SK-N-SH (cell line): ENCODE results near the gene ARHGAP6. TPM values are rescaled to one million over a fixed set of nuclear protein-coding genes. Genes with fewer than 3 reads are reported as not detected.

ENCODE experiments used
- CTCF ChIA-PET: fragments of 300-600, 350-600 bp; formaldehyde crosslinking; extraction: SDS; loops from one replicate; lab custom pipeline; 2021; lab: Yijun Ruan, JAX
- POLR2A ChIA-PET: fragments of 350-600 bp; sonication (Branson Sonifier 250); formaldehyde crosslinking; extraction: SDS; loops from one replicate; lab custom pipeline; 2020; ENCODE audit warnings: antibody characterized with exemption, inconsistent platforms; lab: Yijun Ruan, JAX
- DNase-seq: peaks from one replicate; pipeline ENCODE4 v3.0.0; 2012
- H2AFZ ChIP-seq: fragments of 200-600 bp; sonication (generic); 2 replicates; pipeline ENCODE4 v1.8.1; 2016; ENCODE audit warnings: antibody characterized with exemption, mild to moderate bottlenecking, low read depth
- H3F3A ChIP-seq: fragments of 200-600 bp; sonication (generic); replicated peaks from 2 replicates; pipeline ENCODE3; 2016; ENCODE audit warnings: antibody characterized with exemption, mild to moderate bottlenecking; ENCODE audit not compliant: insufficient read depth
- H3K27ac ChIP-seq, 2 experiments: fragments of 200-500 bp in 1 of 2; fragments of 200-600 bp in 1 of 2; sonication (Bioruptor generic) in 1 of 2; sonication (generic), shearing (Covaris generic) in 1 of 2; 2 replicates each; pipeline versions ENCODE4 v1.5.1 to v1.6.1; 2014 to 2016; ENCODE audit warnings: low read depth in 2 of 2, inconsistent platforms in 1 of 2, low read length in 1 of 2, mild to moderate bottlenecking in 1 of 2, mixed read lengths in 1 of 2
- H3K27me3 ChIP-seq: fragments of 200-600 bp; sonication (generic), shearing (Covaris generic); 2 replicates; pipeline ENCODE4 v1.6.1; 2016; ENCODE audit warnings: mixed run types; ENCODE audit not compliant: insufficient read depth
- H3K36me3 ChIP-seq, 2 experiments: fragments of 200-500 bp in 1 of 2; fragments of 200-600 bp in 1 of 2; sonication (Bioruptor generic) in 1 of 2; sonication (generic) in 1 of 2; replicated peaks in 1 of 2; 2 replicates each; pipeline versions ENCODE3 to v1.5.1; 2014 to 2016; ENCODE audit warnings: low read length in 1 of 2, mild to moderate bottlenecking in 1 of 2; ENCODE audit not compliant: insufficient read depth in 2 of 2, control insufficient read depth in 1 of 2
- H3K4me1 ChIP-seq, 2 experiments: fragments of 200-500 bp in 1 of 2; fragments of 200-600 bp in 1 of 2; sonication (Bioruptor generic) in 1 of 2; sonication (generic), shearing (Covaris generic) in 1 of 2; 2 replicates each; pipeline versions ENCODE4 v1.5.1 to v1.6.1; 2014 to 2016; ENCODE audit warnings: low read depth in 1 of 2, low read length in 1 of 2, mixed run types in 1 of 2; ENCODE audit not compliant: insufficient read depth in 2 of 2, control insufficient read depth in 1 of 2
- H3K4me2 ChIP-seq: fragments of 200-600 bp; sonication (generic), shearing (Covaris generic); 2 replicates; pipeline ENCODE4 v1.6.1; 2017; ENCODE audit warnings: mixed run types
- H3K4me3 ChIP-seq, 2 experiments: fragments of 200-500 bp in 1 of 2; fragments of 200-600 bp in 1 of 2; sonication (Bioruptor generic) in 1 of 2; sonication (generic), shearing (Covaris generic) in 1 of 2; 2 replicates each; pipeline versions ENCODE4 v1.5.1 to v1.8.1; 2014 to 2016; ENCODE audit warnings: low read depth in 2 of 2, inconsistent platforms in 1 of 2, low read length in 1 of 2, mild to moderate bottlenecking in 1 of 2, mixed read lengths in 1 of 2, moderate library complexity in 1 of 2
- H3K79me2 ChIP-seq: fragments of 200-600 bp; sonication (generic); 2 replicates; pipeline ENCODE4 v1.8.1; 2017; ENCODE audit warnings: mild to moderate bottlenecking; ENCODE audit not compliant: insufficient read depth
- H3K9ac ChIP-seq: fragments of 200-600 bp; sonication (generic); 2 replicates; pipeline ENCODE4 v1.6.1; 2017; ENCODE audit warnings: mixed run types
- H3K9me2 ChIP-seq: fragments of 200-600 bp; sonication (generic); 2 replicates; pipeline ENCODE4 v1.6.1; 2017; ENCODE audit warnings: mixed run types
- H3K9me3 ChIP-seq: fragments of 200-600 bp; sonication (generic); 2 replicates; pipeline ENCODE4 v1.6.1; 2017; ENCODE audit warnings: mixed run types, mild to moderate bottlenecking, moderate library complexity
- H4K20me1 ChIP-seq: fragments of 200-600 bp; sonication (generic); 2 replicates; pipeline ENCODE4 v1.6.1; 2017; ENCODE audit warnings: mild to moderate bottlenecking, mixed run types; ENCODE audit not compliant: insufficient read depth
- ELF1 ChIP-seq: IDR thresholded peaks from 2 replicates; pipeline ENCODE4 v1.4.0; 2012
- EP300 ChIP-seq, 2 experiments: IDR thresholded peaks; 2 replicates each; pipeline versions ENCODE4 v1.4.0 to v1.6.1; 2012; ENCODE audit warnings: borderline replicate concordance in 1 of 2, low read depth in 1 of 2, low read length in 1 of 2
- FOXM1 ChIP-seq: IDR thresholded peaks from 2 replicates; pipeline ENCODE4 v1.4.0; 2012; ENCODE audit warnings: low read depth, mild to moderate bottlenecking
- MEF2A ChIP-seq: IDR thresholded peaks from 2 replicates; pipeline ENCODE4 v1.4.0; 2012; ENCODE audit warnings: low read depth, borderline replicate concordance
- RAD21 ChIP-seq: IDR thresholded peaks from 2 replicates; pipeline ENCODE4 v1.6.1; 2012; ENCODE audit warnings: mild to moderate bottlenecking, low read length
- RFX5 ChIP-seq: IDR thresholded peaks from 2 replicates; pipeline ENCODE4 v1.6.1; 2012; ENCODE audit warnings: mild to moderate bottlenecking, improper control_type of control experiment, low read length
- SIN3A ChIP-seq: IDR thresholded peaks from 2 replicates; pipeline ENCODE4 v1.6.1; 2012; ENCODE audit warnings: low read depth, mild to moderate bottlenecking, low read length, moderate library complexity, borderline replicate concordance
- SMC3 ChIP-seq: IDR thresholded peaks from 2 replicates; pipeline ENCODE4 v1.6.1; 2012; ENCODE audit warnings: low read depth, low read length, improper control_type of control experiment
- TCF12 ChIP-seq: IDR thresholded peaks from 2 replicates; pipeline ENCODE4 v1.4.0; 2012
- YY1 ChIP-seq: IDR thresholded peaks from 2 replicates; pipeline ENCODE4 v1.4.0; 2012; ENCODE audit warnings: low read depth, mild to moderate bottlenecking
- WGBS: methylation state at CpG from one replicate; pipeline ENCODE4 v1.1.6; 2017; ENCODE audit warnings: low lambda C conversion rate; 5-methylcytosine and 5-hydroxymethylcytosine counted together
- polyA plus RNA-seq, 3 experiments: library from polyadenylated mRNA; depleted of rRNA; stranded (reverse); fragments of >200 nt; gene quantifications; 2 replicates each; pipeline ENCODE4 v1.2.3, GENCODE V29; 2012
- TF ChIP-seq, protein P1 (sequence below): IDR thresholded peaks from 2 replicates; pipeline ENCODE4 v1.4.0; 2012; ENCODE audit warnings: low read depth
- TF ChIP-seq, protein P2 (sequence below): IDR thresholded peaks from 2 replicates; pipeline ENCODE4 v1.6.1; 2012; ENCODE audit warnings: mild to moderate bottlenecking, low read depth, low read length, moderate library complexity
- TF ChIP-seq, protein P3 (sequence below): IDR thresholded peaks from 2 replicates; pipeline ENCODE4 v1.4.0; 2012; ENCODE audit warnings: low read depth, borderline replicate concordance
- TF ChIP-seq, protein P4 (sequence below): fragments of 150-350 bp; IDR thresholded peaks from 2 replicates; pipeline ENCODE4 v1.6.1; 2016; ENCODE audit warnings: mild to moderate bottlenecking, low read depth, low read length

Gene ARHGAP6
- polyA plus RNA-seq, 1 of the 3 experiments (the other 2 are of a cell fraction), result 0.16 TPM

DNA sequence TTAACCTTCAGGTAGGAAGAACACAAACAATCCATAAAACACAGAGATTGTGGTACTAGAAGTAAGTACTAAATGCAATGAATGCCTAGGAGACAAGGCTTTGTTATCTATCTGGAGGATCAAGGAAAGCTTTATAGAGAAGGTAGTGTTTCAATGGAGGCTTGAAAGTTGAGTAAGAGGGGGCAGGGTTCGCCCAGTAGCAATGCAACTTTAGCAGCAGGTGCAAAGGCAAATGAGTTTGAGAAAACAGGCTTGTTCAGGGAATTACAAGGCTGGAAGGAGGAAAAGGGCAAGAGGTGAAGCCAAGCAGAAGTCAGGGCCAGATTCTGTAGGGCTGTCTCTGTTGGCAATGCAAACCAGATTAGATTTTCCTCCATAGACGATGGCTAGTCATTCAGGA is 408.0 kb downstream of the ARHGAP6 start:
- no peaks in the 10 kb centered on the region for H3K4me1 ChIP-seq
- H3K4me2 ChIP-seq, result no peak overlapping the region
- no peak overlapping the region for H3K4me3 ChIP-seq
- no peak overlapping the region for H3K27ac ChIP-seq
- CTCF ChIA-PET, result no interaction called here
- H3K27me3 ChIP-seq, result no peaks in the 10 kb centered on the region
- no peaks in the 10 kb centered on the region for H3F3A ChIP-seq
- POLR2A ChIA-PET, result no interaction called here
- DNase-seq, result no peak
- H2AFZ ChIP-seq, result no peak overlapping the region
- no peaks in the 10 kb centered on the region for H3K9me3 ChIP-seq
- 29% methylated on average over 2 of the region's 2 CpGs for WGBS
- no peaks in the 10 kb centered on the region for H4K20me1 ChIP-seq
- H3K9me2 ChIP-seq, result no peaks in the 10 kb centered on the region
- H3K9ac ChIP-seq, result no peak overlapping the region
- no peaks in the 10 kb centered on the region for H3K36me3 ChIP-seq
- H3K79me2 ChIP-seq, result no peaks in the 10 kb centered on the region
- no peak for TF ChIP-seq SIN3A

DNA sequence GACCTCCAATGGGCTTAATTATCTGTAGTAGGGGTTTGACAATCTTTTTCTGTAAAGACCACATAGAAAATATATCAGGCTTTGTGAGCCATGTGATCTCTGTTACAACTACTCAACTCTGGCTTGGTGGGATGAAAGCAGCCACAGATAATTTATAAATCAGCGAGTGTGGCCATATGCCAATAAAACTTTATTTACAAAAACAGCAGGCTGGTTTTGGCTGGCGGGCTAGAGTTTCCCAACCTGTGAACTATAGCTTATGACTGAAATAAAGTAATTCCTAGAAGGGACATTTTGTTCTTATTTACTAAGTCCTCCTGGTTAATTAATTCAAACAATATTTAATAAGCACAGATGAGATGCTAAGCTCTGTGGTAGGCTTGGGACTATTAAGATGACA is 408.4 kb downstream of the ARHGAP6 start:
- Histone ChIP-seq H3K27ac (no peak overlapping the region), H3K4me3 (no peak overlapping the region), H3F3A (no peaks in the 10 kb centered on the region), H3K36me3 (no peaks in the 10 kb centered on the region), H3K27me3 (no peaks in the 10 kb centered on the region), H2AFZ (no peak overlapping the region), H4K20me1 (no peaks in the 10 kb centered on the region), H3K4me1 (no peaks in the 10 kb centered on the region), H3K9ac (no peak overlapping the region), H3K9me2 (no peaks in the 10 kb centered on the region), H3K79me2 (no peaks in the 10 kb centered on the region), H3K4me2 (no peak overlapping the region), H3K9me3 (no peaks in the 10 kb centered on the region)
- no peak for DNase-seq
- ChIA-PET POLR2A (no interaction called here), CTCF (interaction anchor here (0.9 kb wide), 1 partner anchor 22 kb away, joined by 3 read pairs; no protein-coding TSS in a partner anchor)
- TF ChIP-seq TCF12 (no peak), EP300 (IDR thresholded peaks at IDR 0.05; ENCODE audit: borderline replicate concordance in 1 of 2, low read depth in 1 of 2, low read length in 1 of 2) (no peak), MEF2A (no peak), SMC3 (no peak), FOXM1 (no peak), RAD21 (no peak), RFX5 (no peak), YY1 (no peak), ELF1 (no peak)
- TF ChIP-seq, protein P1, sequence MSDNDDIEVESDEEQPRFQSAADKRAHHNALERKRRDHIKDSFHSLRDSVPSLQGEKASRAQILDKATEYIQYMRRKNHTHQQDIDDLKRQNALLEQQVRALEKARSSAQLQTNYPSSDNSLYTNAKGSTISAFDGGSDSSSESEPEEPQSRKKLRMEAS, result no peak
- TF ChIP-seq, protein P2, sequence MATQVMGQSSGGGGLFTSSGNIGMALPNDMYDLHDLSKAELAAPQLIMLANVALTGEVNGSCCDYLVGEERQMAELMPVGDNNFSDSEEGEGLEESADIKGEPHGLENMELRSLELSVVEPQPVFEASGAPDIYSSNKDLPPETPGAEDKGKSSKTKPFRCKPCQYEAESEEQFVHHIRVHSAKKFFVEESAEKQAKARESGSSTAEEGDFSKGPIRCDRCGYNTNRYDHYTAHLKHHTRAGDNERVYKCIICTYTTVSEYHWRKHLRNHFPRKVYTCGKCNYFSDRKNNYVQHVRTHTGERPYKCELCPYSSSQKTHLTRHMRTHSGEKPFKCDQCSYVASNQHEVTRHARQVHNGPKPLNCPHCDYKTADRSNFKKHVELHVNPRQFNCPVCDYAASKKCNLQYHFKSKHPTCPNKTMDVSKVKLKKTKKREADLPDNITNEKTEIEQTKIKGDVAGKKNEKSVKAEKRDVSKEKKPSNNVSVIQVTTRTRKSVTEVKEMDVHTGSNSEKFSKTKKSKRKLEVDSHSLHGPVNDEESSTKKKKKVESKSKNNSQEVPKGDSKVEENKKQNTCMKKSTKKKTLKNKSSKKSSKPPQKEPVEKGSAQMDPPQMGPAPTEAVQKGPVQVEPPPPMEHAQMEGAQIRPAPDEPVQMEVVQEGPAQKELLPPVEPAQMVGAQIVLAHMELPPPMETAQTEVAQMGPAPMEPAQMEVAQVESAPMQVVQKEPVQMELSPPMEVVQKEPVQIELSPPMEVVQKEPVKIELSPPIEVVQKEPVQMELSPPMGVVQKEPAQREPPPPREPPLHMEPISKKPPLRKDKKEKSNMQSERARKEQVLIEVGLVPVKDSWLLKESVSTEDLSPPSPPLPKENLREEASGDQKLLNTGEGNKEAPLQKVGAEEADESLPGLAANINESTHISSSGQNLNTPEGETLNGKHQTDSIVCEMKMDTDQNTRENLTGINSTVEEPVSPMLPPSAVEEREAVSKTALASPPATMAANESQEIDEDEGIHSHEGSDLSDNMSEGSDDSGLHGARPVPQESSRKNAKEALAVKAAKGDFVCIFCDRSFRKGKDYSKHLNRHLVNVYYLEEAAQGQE, result no peak
- TF ChIP-seq, protein P3, sequence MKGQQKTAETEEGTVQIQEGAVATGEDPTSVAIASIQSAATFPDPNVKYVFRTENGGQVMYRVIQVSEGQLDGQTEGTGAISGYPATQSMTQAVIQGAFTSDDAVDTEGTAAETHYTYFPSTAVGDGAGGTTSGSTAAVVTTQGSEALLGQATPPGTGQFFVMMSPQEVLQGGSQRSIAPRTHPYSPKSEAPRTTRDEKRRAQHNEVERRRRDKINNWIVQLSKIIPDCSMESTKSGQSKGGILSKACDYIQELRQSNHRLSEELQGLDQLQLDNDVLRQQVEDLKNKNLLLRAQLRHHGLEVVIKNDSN, result no peak
- TF ChIP-seq, protein P4, sequence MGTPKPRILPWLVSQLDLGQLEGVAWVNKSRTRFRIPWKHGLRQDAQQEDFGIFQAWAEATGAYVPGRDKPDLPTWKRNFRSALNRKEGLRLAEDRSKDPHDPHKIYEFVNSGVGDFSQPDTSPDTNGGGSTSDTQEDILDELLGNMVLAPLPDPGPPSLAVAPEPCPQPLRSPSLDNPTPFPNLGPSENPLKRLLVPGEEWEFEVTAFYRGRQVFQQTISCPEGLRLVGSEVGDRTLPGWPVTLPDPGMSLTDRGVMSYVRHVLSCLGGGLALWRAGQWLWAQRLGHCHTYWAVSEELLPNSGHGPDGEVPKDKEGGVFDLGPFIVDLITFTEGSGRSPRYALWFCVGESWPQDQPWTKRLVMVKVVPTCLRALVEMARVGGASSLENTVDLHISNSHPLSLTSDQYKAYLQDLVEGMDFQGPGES, result no peak
- WGBS, result 43% methylated on average over 2 of the region's 2 CpGs
